HEK293 (cell line): ENCODE measurements around the gene ZNF43.

Source experiments
- CTCF ChIA-PET: fragments of 350-600 bp; formaldehyde crosslinking; extraction: SDS; loops from one replicate; lab custom pipeline; 2021; ENCODE audit warnings: antibody characterized with exemption; lab: Yijun Ruan, JAX
- POLR2A ChIA-PET: fragments of 300-600 bp; formaldehyde crosslinking; extraction: SDS; loops from one replicate; lab custom pipeline; 2020; ENCODE audit warnings: antibody characterized with exemption, inconsistent platforms; lab: Yijun Ruan, JAX
- H3K27ac ChIP-seq: fragments of 200-500 bp; sonication (Bioruptor generic); 2 replicates; pipeline ENCODE4 v1.5.1; 2014; ENCODE audit warnings: low read depth, low read length, control low read depth, inconsistent platforms; ENCODE audit errors: extremely low read depth
- H3K36me3 ChIP-seq, 2 experiments: fragments of 200-500 bp in 1 of 2; sonication (Bioruptor generic) in 1 of 2; 1 replicate in 1 of 2; 2 replicates in 1 of 2; pipeline ENCODE4 v1.5.1; 2014 to 2017; ENCODE audit warnings: inconsistent platforms in 2 of 2, low read length in 2 of 2; ENCODE audit not compliant: control insufficient read depth in 2 of 2, insufficient read depth in 1 of 2
- H3K4me1 ChIP-seq: fragments of 200-500 bp; sonication (Bioruptor generic); 2 replicates; pipeline ENCODE4 v1.5.1; 2014; ENCODE audit warnings: mild to moderate bottlenecking, low read length, inconsistent platforms; ENCODE audit not compliant: control insufficient read depth, insufficient read depth
- H3K4me3 ChIP-seq: 2 replicates; pipeline ENCODE4 v1.5.1; 2011; ENCODE audit warnings: low read depth, mild to moderate bottlenecking, control low read depth, low read length, moderate library complexity
- H3K9me3 ChIP-seq: fragments of 200-500 bp; sonication (Bioruptor generic); 2 replicates; pipeline ENCODE4 v1.5.1; 2014; ENCODE audit warnings: low read depth, low read length, inconsistent platforms; ENCODE audit not compliant: control insufficient read depth, insufficient read depth
- FEZF1 ChIP-seq: fragments of 450-650 bp; formaldehyde crosslinking; IDR thresholded peaks from 2 replicates; pipeline ENCODE4 v1.5.1; 2016; ENCODE audit warnings: missing biosample characterization, missing genetic modification characterization
- GLIS2 ChIP-seq: fragments of 450-650 bp; formaldehyde crosslinking; IDR thresholded peaks from 2 replicates; pipeline ENCODE4 v1.5.1; 2016; ENCODE audit warnings: missing biosample characterization, missing genetic modification characterization
- IKZF3 ChIP-seq: fragments of 450-650 bp; IDR thresholded peaks from 2 replicates; pipeline ENCODE4 v1.5.0; 2018; ENCODE audit warnings: missing biosample characterization, mild to moderate bottlenecking, missing genetic modification characterization, moderate library complexity
- KLF10 ChIP-seq: fragments of 450-650 bp; IDR thresholded peaks from 2 replicates; pipeline ENCODE4 v1.5.1; 2018; ENCODE audit warnings: missing biosample characterization, mild to moderate bottlenecking, missing genetic modification characterization
- KLF16 ChIP-seq: fragments of 450-650 bp; formaldehyde crosslinking; IDR thresholded peaks from 2 replicates; pipeline ENCODE4 v1.5.1; 2017; ENCODE audit warnings: missing biosample characterization, missing genetic modification characterization
- KLF8 ChIP-seq: fragments of 450-650 bp; formaldehyde crosslinking; IDR thresholded peaks from 2 replicates; pipeline ENCODE4 v1.5.1; 2016; ENCODE audit warnings: missing biosample characterization, missing genetic modification characterization
- SALL2 ChIP-seq: fragments of 450-650 bp; formaldehyde crosslinking; IDR thresholded peaks from 2 replicates; pipeline ENCODE4 v1.5.0; 2017; ENCODE audit warnings: missing biosample characterization, mild to moderate bottlenecking, missing genetic modification characterization, borderline replicate concordance
- SCRT2 ChIP-seq: fragments of 450-650 bp; formaldehyde crosslinking; IDR thresholded peaks from 2 replicates; pipeline ENCODE4 v1.5.1; 2016; ENCODE audit warnings: missing biosample characterization, missing genetic modification characterization
- SETDB1 ChIP-seq: IDR thresholded peaks from one replicate; pipeline ENCODE4 v1.6.1; 2017; ENCODE audit warnings: mild to moderate bottlenecking, low read length, moderate library complexity, mixed read lengths; ENCODE audit not compliant: insufficient read length
- SP2 ChIP-seq: fragments of 450-650 bp; formaldehyde crosslinking; IDR thresholded peaks from 2 replicates; pipeline ENCODE4 v1.5.1; 2016; ENCODE audit warnings: missing biosample characterization, missing genetic modification characterization
- TRIM28 ChIP-seq: IDR thresholded peaks from 2 replicates; pipeline ENCODE4 v1.6.1; 2011; ENCODE audit warnings: low read length, control low read depth, borderline replicate concordance
- YY1 ChIP-seq: fragments of 450-650 bp; formaldehyde crosslinking; IDR thresholded peaks from 2 replicates; pipeline ENCODE4 v1.5.1; 2018; ENCODE audit warnings: missing biosample characterization, missing genetic modification characterization
- YY2 ChIP-seq: fragments of 450-650 bp; formaldehyde crosslinking; IDR thresholded peaks from 2 replicates; pipeline ENCODE4 v1.5.1; 2016; ENCODE audit warnings: missing biosample characterization, missing genetic modification characterization
- ZBTB17 ChIP-seq: fragments of 450-650 bp; formaldehyde crosslinking; IDR thresholded peaks from 2 replicates; pipeline ENCODE4 v1.5.1; 2016; ENCODE audit warnings: missing biosample characterization, missing genetic modification characterization
- ZBTB20 ChIP-seq: fragments of 450-650 bp; formaldehyde crosslinking; IDR thresholded peaks from 2 replicates; pipeline ENCODE4 v1.5.1; 2016; ENCODE audit warnings: missing biosample characterization, missing genetic modification characterization
- ZFHX2 ChIP-seq: fragments of 450-650 bp; formaldehyde crosslinking; conservative IDR thresholded peaks from 2 replicates; pipeline ENCODE4 v1.5.1; 2016; ENCODE audit warnings: missing biosample characterization, missing genetic modification characterization
- ZFP69B ChIP-seq: fragments of 450-650 bp; formaldehyde crosslinking; IDR thresholded peaks from 2 replicates; pipeline ENCODE4 v1.5.1; 2016; ENCODE audit warnings: missing biosample characterization, missing genetic modification characterization
- ZNF169 ChIP-seq: fragments of 450-650 bp; formaldehyde crosslinking; IDR thresholded peaks from 2 replicates; pipeline ENCODE4 v1.5.1; 2016; ENCODE audit warnings: missing biosample characterization, missing genetic modification characterization
- ZNF280D ChIP-seq: fragments of 450-650 bp; formaldehyde crosslinking; IDR thresholded peaks from 2 replicates; pipeline ENCODE4 v1.5.1; 2016; ENCODE audit warnings: missing biosample characterization, missing genetic modification characterization
- ZNF335 ChIP-seq: fragments of 450-650 bp; formaldehyde crosslinking; conservative IDR thresholded peaks from 2 replicates; pipeline ENCODE4 v1.5.1; 2016; ENCODE audit warnings: missing biosample characterization, missing genetic modification characterization
- ZNF561 ChIP-seq: fragments of 450-650 bp; IDR thresholded peaks from 2 replicates; pipeline ENCODE4 v1.5.1; 2018; ENCODE audit warnings: missing biosample characterization, missing genetic modification characterization, borderline replicate concordance
- ZSCAN18 ChIP-seq: fragments of 450-650 bp; formaldehyde crosslinking; IDR thresholded peaks from 2 replicates; pipeline ENCODE4 v1.5.1; 2016; ENCODE audit warnings: missing biosample characterization, missing genetic modification characterization
- ZXDB ChIP-seq: fragments of 450-650 bp; formaldehyde crosslinking; IDR thresholded peaks from 2 replicates; pipeline ENCODE4 v1.5.1; 2016; ENCODE audit warnings: missing biosample characterization, missing genetic modification characterization

The ZNF43 gene

GRCh38 chr19:21851596-21852345, 15.8 kb upstream of the ZNF43 start (continued):
- peak; percentile 26; the same call in 1 of the 2 replicates for TF ChIP-seq ZNF280D (tag by site-specific recombination)
- no peak for TF ChIP-seq ZNF169 (tag by site-specific recombination)
- peak; percentile 82 for TF ChIP-seq ZBTB20 (tag by site-specific recombination)
- peak; percentile 43; the same call in 1 of the 2 replicates for TF ChIP-seq ZNF561 (tag by site-specific recombination)
- peak; percentile 84 for TF ChIP-seq KLF10
- TF ChIP-seq YY1 (tag by site-specific recombination): peak; percentile 75
- no peak for TF ChIP-seq GLIS2
- TF ChIP-seq SETDB1: peak; percentile 52
- TF ChIP-seq KLF8 (tag by site-specific recombination): peak; percentile 66; the same call in 1 of the 2 replicates
- peak; percentile 64 for TF ChIP-seq ZNF335 (tag by site-specific recombination)
- TF ChIP-seq SP2 (tag by site-specific recombination): peak; percentile 88
- peak; percentile 73; the same call in 1 of the 2 replicates for TF ChIP-seq ZBTB17
- peak; percentile 55; the same call in 1 of the 2 replicates for TF ChIP-seq KLF16 (tag by site-specific recombination)
- TF ChIP-seq IKZF3 (tag by site-specific recombination): peak; percentile 79
- 0 out of 2 replicates have a peak, but pooled peaks have one; percentile 6 for TF ChIP-seq ZFHX2 (tag by site-specific recombination)
- no peak for TF ChIP-seq SALL2 (tag by site-specific recombination)
- peak; percentile 59 for TF ChIP-seq ZXDB
- TF ChIP-seq ZSCAN18: no peak
- TF ChIP-seq TRIM28: peak; percentile 37; the same call in 1 of the 2 replicates
- TF ChIP-seq ZFP69B (tag by site-specific recombination): peak; percentile 45; the same call in 1 of the 2 replicates
- peak; percentile 55 for TF ChIP-seq FEZF1 (tag by site-specific recombination)
- TF ChIP-seq YY2: 0 out of 2 replicates have a peak, but pooled peaks have one; percentile 30

- Histone ChIP-seq H3K27ac (no peak overlapping the region), H3K4me1 (no peaks in the 10 kb centered on the region), H3K9me3 (no peaks in the 10 kb centered on the region), H3K4me3 (peak overlapping the region; percentile 65), H3K36me3 (peaks cover 0 to 53% of the 10 kb centered on the region in 2 experiments; a peak in 2 of 3 replicates)
- ChIA-PET CTCF (no interaction called here), POLR2A (interaction anchor here (1.4 to 1.9 kb wide), 3 partner anchors 15 to 927 kb away, joined by 4 to 26 read pairs (median 23); partner anchors contain the start of genes ZNF100, ZNF43 and ZNF85)
- TF ChIP-seq SCRT2 (tag by site-specific recombination) (0 out of 2 replicates have a peak, but pooled peaks have one; percentile 31), TRIM28 (no peak)
These were observed 14.8 kb upstream of the ZNF43 start for GRCh38 chr19:21850656-21851255.
